HCT116 (cell line): Measurements from ENCODE around the gene TET2. TPM values are rescaled to one million over a fixed set of nuclear protein-coding genes. Genes with fewer than 3 reads are reported as not detected.

Experiments
- ATAC-seq: fragments of 200-7000 bp; cut with Tn5 transposase; 2 replicates; pipeline ENCODE4 v1.9.1; 2020; ENCODE audit warnings: mild to moderate bottlenecking, moderate library complexity
- BruUV-seq: library from RNA; stranded (reverse); fragments of 400-500 nt; replicated peaks from 2 replicates; lab custom pipeline; 2021; lab: Mats Ljungman, UMichigan
- CTCF ChIA-PET: fragments of 300-600 bp; sonication (Branson Sonifier 250); formaldehyde crosslinking; loops from one replicate; lab custom pipeline; 2021; ENCODE audit warnings: antibody characterized with exemption; lab: Charles Lee
- POLR2A ChIA-PET: fragments of 300-600, 350-600 bp; sonication (Branson Sonifier 250); formaldehyde crosslinking; loops from one replicate; lab custom pipeline; 2021; ENCODE audit warnings: antibody characterized with exemption; lab: Charles Lee
- RAD21 ChIA-PET, 2 experiments: fragments of 300-600 bp; sonication (Branson Sonifier 250); formaldehyde crosslinking; loops; one replicate each; lab custom pipeline; 2023; ENCODE audit warnings: low total read pairs in 2 of 2; ENCODE audit not compliant: uncharacterized antibody in 2 of 2, unreplicated experiment in 2 of 2, low non-redundant PET in 1 of 2; lab: Charles Lee
- DNase-seq: peaks from one replicate; pipeline ENCODE4 v3.0.0-alpha.2; 2010; ENCODE audit warnings: low read depth, low spot score
- H2AFZ ChIP-seq: fragments of 200-600 bp; shearing (Covaris generic), sonication (generic); 2 replicates; pipeline ENCODE4 v1.6.1; 2017; ENCODE audit warnings: low read depth, mixed run types, mixed read lengths, antibody characterized with exemption, low read length; ENCODE audit not compliant: poor library complexity, severe bottlenecking
- H3K27ac ChIP-seq: 2 replicates; pipeline ENCODE4 v1.5.1; 2012; ENCODE audit warnings: low read depth, low read length
- H3K27me3 ChIP-seq: fragments of 200-600 bp; sonication (generic); 2 replicates; pipeline ENCODE4 v1.6.1; 2016; ENCODE audit warnings: mixed run types, low read length, mixed read lengths; ENCODE audit not compliant: insufficient read depth
- H3K36me3 ChIP-seq, 2 experiments: fragments of 200-500 bp in 1 of 2; fragments of 200-600 bp in 1 of 2; sonication (Bioruptor generic) in 1 of 2; sonication (generic) in 1 of 2; 2 replicates each; pipeline versions ENCODE4 v1.5.1 to v1.6.1; 2014 to 2016; ENCODE audit warnings: low read length in 2 of 2, inconsistent platforms in 1 of 2, mixed read lengths in 1 of 2, mixed run types in 1 of 2; ENCODE audit not compliant: insufficient read depth in 2 of 2, control insufficient read depth in 1 of 2
- H3K4me1 ChIP-seq, 2 experiments: fragments of 200-600 bp in 1 of 2; sonication (generic) in 1 of 2; 2 replicates each; pipeline versions ENCODE4 v1.5.1 to v1.6.1; 2012 to 2017; ENCODE audit warnings: low read length in 2 of 2, inconsistent platforms in 1 of 2, mild to moderate bottlenecking in 1 of 2, mixed read lengths in 1 of 2, mixed run types in 1 of 2, moderate library complexity in 1 of 2; ENCODE audit not compliant: insufficient read depth in 2 of 2, control insufficient read depth in 1 of 2
- H3K4me2 ChIP-seq: fragments of 200-600 bp; sonication (generic); 2 replicates; pipeline ENCODE4 v1.6.1; 2017; ENCODE audit warnings: mixed run types, low read length, mixed read lengths
- H3K4me3 ChIP-seq, 2 experiments: fragments of 200-600 bp in 1 of 2; sonication (generic) in 1 of 2; replicated peaks in 1 of 2; 2 replicates each; pipeline ENCODE4 v1.5.1; 2011 to 2016; ENCODE audit warnings: low read length in 2 of 2, control low read depth in 1 of 2, low read depth in 1 of 2, mild to moderate bottlenecking in 1 of 2, mixed read lengths in 1 of 2, mixed run types in 1 of 2
- H3K79me2 ChIP-seq: fragments of 200-600 bp; sonication (generic); 2 replicates; pipeline ENCODE4 v1.6.1; 2017; ENCODE audit warnings: mild to moderate bottlenecking, mixed run types, low read length, moderate library complexity, mixed read lengths; ENCODE audit not compliant: insufficient read depth
- H3K9ac ChIP-seq: fragments of 200-600 bp; sonication (generic); 2 replicates; pipeline ENCODE4 v1.6.1; 2016; ENCODE audit warnings: low read length, mixed read lengths
- H3K9me2 ChIP-seq: fragments of 200-600 bp; sonication (generic), shearing (Covaris generic); 2 replicates; pipeline ENCODE4 v1.6.1; 2017; ENCODE audit warnings: mixed run types, mild to moderate bottlenecking, moderate library complexity; ENCODE audit not compliant: insufficient read depth
- H3K9me3 ChIP-seq, 2 experiments: fragments of 200-500 bp in 1 of 2; fragments of 200-600 bp in 1 of 2; sonication (Bioruptor generic) in 1 of 2; sonication (generic) in 1 of 2; 2 replicates each; pipeline ENCODE4 v1.6.1; 2014 to 2017; ENCODE audit warnings: low read length in 2 of 2, mixed read lengths in 2 of 2, inconsistent platforms in 1 of 2, low read depth in 1 of 2, mild to moderate bottlenecking in 1 of 2, mixed run types in 1 of 2, moderate library complexity in 1 of 2; ENCODE audit not compliant: control insufficient read depth in 1 of 2, insufficient read depth in 1 of 2
- H4K20me1 ChIP-seq: fragments of 200-600 bp; sonication (generic), shearing (Covaris generic); 2 replicates; pipeline ENCODE4 v1.6.1; 2017; ENCODE audit warnings: mixed run types, mild to moderate bottlenecking, moderate library complexity; ENCODE audit not compliant: insufficient read depth
- CEBPB ChIP-seq: IDR thresholded peaks from 2 replicates; pipeline ENCODE4 v1.6.1; 2012; ENCODE audit warnings: low read depth
- CTCF ChIP-seq, 3 experiments: fragments of 200-600 bp in 1 of 3; sonication (generic) in 1 of 3; IDR thresholded peaks in 2 of 3; conservative IDR thresholded peaks in 1 of 3; 2 replicates each; pipeline ENCODE4 v1.5.1; 2012 to 2017; ENCODE audit warnings: low read depth in 2 of 3, low read length in 2 of 3, antibody characterized with exemption in 1 of 3, borderline replicate concordance in 1 of 3, control low read depth in 1 of 3, mild to moderate bottlenecking in 1 of 3, mixed read lengths in 1 of 3, mixed run types in 1 of 3, moderate library complexity in 1 of 3; ENCODE audit not compliant: insufficient read depth in 1 of 3
- ELF1 ChIP-seq: IDR thresholded peaks from 2 replicates; pipeline ENCODE4 v1.6.1; 2012; ENCODE audit warnings: low read depth, borderline replicate concordance
- EZH2 ChIP-seq: fragments of 200-600 bp; sonication (generic); IDR thresholded peaks from 2 replicates; pipeline ENCODE4 v1.6.1; 2017; ENCODE audit warnings: antibody characterized with exemption, mixed run types
- EZH2phosphoT487 ChIP-seq: fragments of 200-600 bp; IDR thresholded peaks from 2 replicates; pipeline ENCODE4 v1.6.1; 2018; ENCODE audit warnings: antibody characterized with exemption, borderline replicate concordance
- FOSL1 ChIP-seq: IDR thresholded peaks from 2 replicates; pipeline ENCODE4 v1.6.1; 2012; ENCODE audit warnings: low read depth
- JUND ChIP-seq: IDR thresholded peaks from 2 replicates; pipeline ENCODE4 v1.6.1; 2012
- MAX ChIP-seq: IDR thresholded peaks from 2 replicates; pipeline ENCODE4 v1.6.1; 2012
- POLR2A ChIP-seq: IDR thresholded peaks from 2 replicates; pipeline ENCODE4 v1.7.0; 2011; ENCODE audit warnings: borderline replicate concordance; ENCODE audit not compliant: insufficient read depth, insufficient read length; ENCODE audit errors: extremely low read depth
- POLR2AphosphoS5 ChIP-seq: IDR thresholded peaks from 2 replicates; pipeline ENCODE4 v1.6.1; 2011; ENCODE audit warnings: mild to moderate bottlenecking, low read depth, low read length, moderate library complexity
- RAD21 ChIP-seq: IDR thresholded peaks from 2 replicates; pipeline ENCODE4 v1.6.1; 2012; ENCODE audit warnings: low read depth, mild to moderate bottlenecking
- SIN3A ChIP-seq: IDR thresholded peaks from 2 replicates; pipeline ENCODE4 v1.6.1; 2012; ENCODE audit warnings: low read depth
- SP1 ChIP-seq: IDR thresholded peaks from 2 replicates; pipeline ENCODE4 v1.6.1; 2012; ENCODE audit warnings: low read depth
- SRF ChIP-seq: IDR thresholded peaks from 2 replicates; pipeline ENCODE4 v1.6.1; 2012; ENCODE audit warnings: low read depth
- YY1 ChIP-seq: IDR thresholded peaks from 2 replicates; pipeline ENCODE4 v1.6.1; 2011; ENCODE audit warnings: low read length, low read depth, moderate library complexity, mild to moderate bottlenecking; ENCODE audit not compliant: insufficient replicate concordance; ENCODE audit errors: extremely low read depth
- ZFX ChIP-seq: fragments of 450-650 bp; IDR thresholded peaks from 2 replicates; pipeline ENCODE4 v1.6.1; 2017
- intact Hi-C: fragments of 100-400 bp; cut with micrococcal nuclease; formaldehyde crosslinking; loops from 2 replicates; pipeline ENCODE4 v1.10.0; 2022
- total RNA-seq: library from RNA; stranded (reverse); gene quantifications from one replicate; pipeline ENCODE4 v1.2.1, GENCODE V29; 2021; ENCODE audit not compliant: unreplicated experiment
- TF ChIP-seq, protein P1 (sequence below): IDR thresholded peaks from 2 replicates; pipeline ENCODE4 v1.6.1; 2012

The TET2 gene
- total RNA-seq, 1 experiment from 2014 or later: 9.7 TPM

- no peaks in the 10 kb centered on the region for H3K36me3 ChIP-seq
- TF ChIP-seq POLR2AphosphoS5 (no peak), EZH2phosphoT487 (no peak), FOSL1 (no peak), CEBPB (no peak), EZH2 (no peak), MAX (no peak), SIN3A (no peak)
- intact Hi-C loops: no loop called here
- H4K20me1 ChIP-seq: no peaks in the 10 kb centered on the region
- no TSS peak for BruUV-seq
- H3K79me2 ChIP-seq: no peaks in the 10 kb centered on the region
- no peak overlapping the region for H3K9ac ChIP-seq
- no peaks in the 10 kb centered on the region for H3K4me1 ChIP-seq
- ChIA-PET RAD21 (no interaction called here), POLR2A (no interaction called here), CTCF (no interaction called here)
- no peak overlapping the region for H3K4me3 ChIP-seq
- H3K9me2 ChIP-seq: no peaks in the 10 kb centered on the region
- no peak overlapping the region for H3K4me2 ChIP-seq
- DNase-seq: no peak
- H3K27me3 ChIP-seq: no peaks in the 10 kb centered on the region
- no peak overlapping the region for H3K27ac ChIP-seq
- no peak for ATAC-seq
- peaks cover 0 to 6% of the 10 kb centered on the region in 2 experiments; a peak in 1 of 4 replicates for H3K9me3 ChIP-seq
- no peak overlapping the region for H2AFZ ChIP-seq
Measured at GRCh38 chr4:105304085-105304484, 157.4 kb downstream of the TET2 start.

DNA sequence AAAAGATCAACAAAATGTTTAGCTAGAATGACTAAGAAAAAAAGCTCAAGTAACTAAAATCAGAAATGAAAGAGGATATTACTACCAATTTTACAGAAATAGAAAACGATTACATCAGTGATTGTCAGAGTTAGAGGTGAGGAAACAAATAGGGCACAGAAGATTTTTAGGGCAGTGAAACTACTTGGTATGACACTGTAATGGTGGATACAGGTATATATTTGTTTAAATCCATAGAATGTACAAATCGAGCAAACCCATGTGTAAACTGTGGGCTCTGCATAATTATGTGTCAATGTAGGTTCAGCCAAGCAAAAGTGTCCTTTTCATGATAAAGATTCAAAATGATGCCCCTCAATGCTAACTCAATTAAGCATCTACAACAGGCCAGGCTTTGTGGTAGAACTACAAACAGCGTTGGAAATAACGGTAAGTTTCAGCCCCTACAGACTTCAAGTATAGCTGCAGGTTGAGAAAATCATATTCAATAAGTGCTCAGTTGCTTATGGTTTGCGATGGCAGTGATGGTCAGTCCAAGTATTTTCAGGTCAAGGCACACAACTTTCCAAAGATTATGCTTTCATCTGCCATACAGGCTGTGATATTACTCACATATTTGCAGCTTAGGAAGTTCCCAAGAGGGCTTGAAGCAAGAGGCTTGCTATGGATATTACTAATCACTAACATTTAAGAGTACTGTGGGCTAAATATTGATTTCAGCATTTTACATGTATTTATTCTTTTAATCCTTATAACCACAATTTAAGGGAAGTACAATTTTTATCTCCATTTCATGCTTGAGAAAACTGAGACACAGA is 158.6 kb downstream of the TET2 start:
- POLR2A ChIA-PET: no interaction called here
- no peaks in the 10 kb centered on the region for H3K9me2 ChIP-seq
- H3K9me3 ChIP-seq: peaks cover 0 to 6% of the 10 kb centered on the region in 2 experiments; a peak in 1 of 4 replicates
- no peaks in the 10 kb centered on the region for H3K36me3 ChIP-seq
- H3K9ac ChIP-seq: no peak overlapping the region
- no peak for ATAC-seq
- H3K4me3 ChIP-seq: no peak overlapping the region
- no peak overlapping the region for H3K4me2 ChIP-seq
- no peaks in the 10 kb centered on the region for H3K79me2 ChIP-seq
- intact Hi-C loops: no loop called here
- CTCF ChIA-PET: no interaction called here
- H3K27ac ChIP-seq: no peak overlapping the region
- no peaks in the 10 kb centered on the region for H3K27me3 ChIP-seq
- no peak overlapping the region for H2AFZ ChIP-seq
- H4K20me1 ChIP-seq: no peaks in the 10 kb centered on the region
- TF ChIP-seq POLR2A (no peak), CTCF (IDR thresholded peaks at IDR 0.05 in 2 of 3, conservative IDR thresholded peaks at IDR 0.05 in 1 of 3; ENCODE audit: borderline replicate concordance in 1 of 3, insufficient read depth in 1 of 3, low read depth in 2 of 3, low read length in 2 of 3) (no peak), FOSL1 (no peak), EZH2 (no peak), ELF1 (no peak), SRF (no peak), JUND (no peak), RAD21 (no peak), MAX (no peak), CEBPB (no peak), SP1 (no peak), SIN3A (no peak), ZFX (no peak), YY1 (no peak)
- TF ChIP-seq, protein P1, sequence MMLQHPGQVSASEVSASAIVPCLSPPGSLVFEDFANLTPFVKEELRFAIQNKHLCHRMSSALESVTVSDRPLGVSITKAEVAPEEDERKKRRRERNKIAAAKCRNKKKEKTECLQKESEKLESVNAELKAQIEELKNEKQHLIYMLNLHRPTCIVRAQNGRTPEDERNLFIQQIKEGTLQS: no peak
- TF ChIP-seq, all 23 proteins: peak for 0
- H3K4me1 ChIP-seq: no peaks in the 10 kb centered on the region
- no TSS peak for BruUV-seq
- no peak for DNase-seq
- RAD21 ChIA-PET: no interaction called here
